MM.1S (cell line): ENCODE measurements around the gene GRIK3.

ENCODE experiments used
- CTCF ChIP-seq: fragments of 300-600 bp; sonication (generic); IDR thresholded peaks from 2 replicates; pipeline ENCODE4 v1.5.1; 2016; ENCODE audit warnings: antibody characterized with exemption, low read length, mixed read lengths
- EZH2 ChIP-seq: fragments of 300-600 bp; sonication (generic); optimal IDR thresholded peaks from 2 replicates; pipeline ENCODE3; 2017; ENCODE audit warnings: low read depth, mild to moderate bottlenecking, antibody characterized with exemption, low read length, mixed read lengths
- EZH2phosphoT487 ChIP-seq: fragments of 300-600 bp; sonication (generic); IDR thresholded peaks from 2 replicates; pipeline ENCODE4 v1.6.1; 2018; ENCODE audit warnings: antibody characterized with exemption, low read length

GRCh38 chr1:37052120-37052519 is 17.8 kb upstream of the GRIK3 start:
- TF ChIP-seq CTCF = no peak
- TF ChIP-seq EZH2 = no peak
- TF ChIP-seq EZH2phosphoT487 = no peak
